Measurements from ENCODE around the gene NEK11.
"Not testable (repeated sequence)": the region's sequence is repeated elsewhere in the genome, so short reads cannot be mapped to it uniquely, and the experiment has no call there.

NEK11 gene

DNA sequence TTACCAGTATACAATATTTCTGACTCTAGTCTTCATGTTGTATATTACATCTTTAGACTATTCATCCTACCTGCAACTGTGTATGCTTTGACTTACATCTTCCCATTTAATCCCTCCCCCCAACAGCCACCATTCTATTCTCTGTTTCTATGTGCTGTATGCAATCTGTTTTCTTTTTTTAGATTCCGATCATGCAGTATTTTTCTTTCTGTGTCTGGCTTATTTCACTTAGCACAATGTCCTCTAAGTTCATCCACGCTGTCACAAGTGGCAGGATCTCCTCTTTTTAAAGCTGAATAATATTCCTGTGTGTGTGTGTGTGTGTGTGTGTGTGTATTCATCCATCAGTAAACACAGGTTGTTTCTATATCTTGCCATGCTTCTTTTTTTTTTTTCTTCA is 288.5 kb downstream of the NEK11 start:
- no peak for DNase-seq

DNA sequence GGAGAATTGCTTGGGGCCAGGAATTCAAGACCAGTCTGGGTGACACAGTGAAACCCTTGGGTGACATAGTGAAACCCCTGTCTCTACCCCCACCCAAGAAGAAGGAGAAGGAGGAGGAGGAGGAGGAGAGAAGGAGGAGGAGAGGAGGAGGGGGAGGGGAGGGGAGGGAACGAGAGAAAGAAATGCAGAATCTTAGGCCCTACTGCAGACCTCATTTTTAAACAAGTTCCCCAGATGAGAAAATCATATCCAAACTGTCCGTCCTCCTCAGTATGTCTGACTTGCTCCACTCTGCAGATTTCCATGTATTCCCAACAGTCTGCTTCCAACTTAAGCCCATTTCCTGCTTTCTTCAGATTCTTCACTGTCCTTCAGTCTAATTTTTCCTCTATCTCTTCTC is 291.0 kb downstream of the NEK11 start:
- DNase-seq = no peak

DNA sequence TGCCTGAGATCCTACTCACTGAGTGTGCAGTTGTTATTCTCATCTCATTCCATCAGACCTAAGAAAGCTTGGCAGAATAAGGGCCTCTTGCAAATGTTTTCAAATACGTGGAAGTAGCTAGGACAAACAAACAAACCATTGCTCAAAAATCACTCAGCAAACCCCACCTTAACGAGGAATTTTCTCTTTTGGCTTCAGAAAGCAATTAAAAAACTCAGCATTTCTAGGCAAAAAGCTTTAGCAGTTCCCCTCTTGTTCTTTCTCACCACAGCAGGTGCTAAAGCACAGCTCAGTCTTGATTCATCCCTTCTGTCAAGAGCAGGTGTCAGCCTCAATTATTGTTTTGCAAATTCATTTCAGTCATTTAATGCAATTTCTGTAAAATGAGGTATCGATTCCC is 296.3 kb downstream of the NEK11 start:
- no peak for DNase-seq

DNA sequence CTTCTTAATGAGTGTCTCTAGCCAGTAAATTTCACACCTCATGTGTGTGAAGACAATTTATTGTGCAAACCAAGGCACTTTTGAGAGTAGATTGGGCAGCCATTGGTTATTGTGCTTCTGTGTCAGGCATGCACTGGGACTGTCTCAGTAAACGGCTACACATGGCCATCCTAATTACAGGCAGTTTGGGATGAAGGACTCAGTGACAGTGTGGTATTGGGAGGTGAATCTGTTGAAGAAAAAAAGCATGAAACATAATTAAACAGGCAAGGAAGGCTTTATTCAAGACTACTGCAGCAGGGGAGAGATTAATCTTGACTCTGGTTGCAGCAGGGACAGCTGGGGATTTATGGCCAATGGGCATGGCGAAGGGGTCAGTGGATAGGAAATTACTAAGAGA is 297.1 kb downstream of the NEK11 start:
- no peak for DNase-seq

DNA sequence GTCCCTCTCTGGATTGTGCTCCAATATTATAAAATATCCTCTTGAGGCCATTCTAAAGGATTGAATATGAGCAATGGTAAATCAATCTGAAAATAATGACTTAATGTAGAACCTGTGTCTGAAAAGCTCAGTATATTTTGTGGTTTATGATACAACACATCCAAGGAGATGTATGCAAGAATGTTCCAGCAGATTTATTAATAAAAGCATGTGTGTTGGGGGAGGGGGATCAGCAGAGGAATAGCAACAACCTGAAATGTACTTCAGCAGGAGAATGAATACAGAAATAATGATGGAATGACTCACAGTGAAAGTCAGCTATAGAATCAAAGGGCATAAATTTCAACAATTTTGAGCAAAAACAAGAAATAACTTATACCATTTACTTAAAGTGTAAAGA is 298.2 kb downstream of the NEK11 start:
- no peak for DNase-seq

DNA sequence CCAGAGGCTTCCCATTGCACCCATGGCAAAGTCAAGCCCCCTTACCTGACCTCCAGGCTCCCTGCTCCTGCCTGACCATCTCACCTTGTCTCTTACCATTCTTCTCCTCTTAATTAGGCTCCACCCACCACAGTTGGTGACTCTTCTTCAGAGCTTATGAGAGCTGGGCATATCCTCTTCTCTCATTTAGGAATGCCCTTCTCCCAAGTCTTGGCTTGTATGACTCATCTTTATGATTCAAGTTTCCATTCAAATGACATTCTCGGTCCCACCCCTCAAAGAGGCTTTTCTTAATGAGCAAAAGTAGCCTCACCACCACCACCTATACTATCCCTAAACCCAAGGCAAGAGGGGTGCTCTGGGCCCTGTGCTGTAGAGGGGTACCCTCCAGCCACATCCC is 299.6 kb downstream of the NEK11 start:
- DNase-seq = no peak

DNA sequence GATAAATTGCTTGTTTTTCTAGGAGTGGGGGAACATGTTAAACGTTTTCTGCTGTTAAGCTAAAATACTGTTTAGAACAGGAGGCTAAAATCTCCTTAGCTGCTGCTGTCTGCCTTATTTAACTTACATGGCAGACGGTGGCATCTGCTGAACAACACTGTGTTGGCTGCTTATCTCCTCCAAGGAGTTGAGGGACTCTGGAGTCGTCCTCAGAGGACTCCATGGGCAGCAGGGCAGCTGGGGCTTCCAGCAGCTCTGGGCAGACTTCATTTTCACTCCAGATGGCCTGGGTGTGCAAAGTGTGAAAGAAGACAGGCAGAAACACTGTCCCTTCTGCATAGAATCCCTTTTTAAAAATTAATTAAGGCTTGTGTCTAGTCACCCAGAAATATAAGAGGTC is 302.0 kb downstream of the NEK11 start:
- no peak for DNase-seq

DNA sequence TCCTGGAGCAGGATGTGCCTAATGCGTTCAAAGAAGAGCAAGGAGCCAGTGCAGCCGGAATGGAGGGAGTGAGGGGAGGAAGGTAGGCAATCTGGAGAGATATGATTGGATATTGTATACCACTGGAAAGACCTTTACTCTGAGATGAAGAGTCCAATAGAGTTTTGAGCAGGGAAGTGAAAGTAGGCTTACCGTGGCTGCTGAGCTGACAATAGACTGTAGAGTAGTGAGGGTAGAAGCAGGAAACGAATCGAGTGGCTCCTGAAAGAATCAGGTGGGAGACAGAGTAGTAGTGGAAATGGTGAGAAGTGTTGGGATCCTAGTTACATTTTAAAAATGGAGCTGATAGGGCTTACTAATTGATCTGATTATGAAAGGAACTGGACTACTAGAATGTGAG is 303.1 kb downstream of the NEK11 start:
- no peak for DNase-seq

DNA sequence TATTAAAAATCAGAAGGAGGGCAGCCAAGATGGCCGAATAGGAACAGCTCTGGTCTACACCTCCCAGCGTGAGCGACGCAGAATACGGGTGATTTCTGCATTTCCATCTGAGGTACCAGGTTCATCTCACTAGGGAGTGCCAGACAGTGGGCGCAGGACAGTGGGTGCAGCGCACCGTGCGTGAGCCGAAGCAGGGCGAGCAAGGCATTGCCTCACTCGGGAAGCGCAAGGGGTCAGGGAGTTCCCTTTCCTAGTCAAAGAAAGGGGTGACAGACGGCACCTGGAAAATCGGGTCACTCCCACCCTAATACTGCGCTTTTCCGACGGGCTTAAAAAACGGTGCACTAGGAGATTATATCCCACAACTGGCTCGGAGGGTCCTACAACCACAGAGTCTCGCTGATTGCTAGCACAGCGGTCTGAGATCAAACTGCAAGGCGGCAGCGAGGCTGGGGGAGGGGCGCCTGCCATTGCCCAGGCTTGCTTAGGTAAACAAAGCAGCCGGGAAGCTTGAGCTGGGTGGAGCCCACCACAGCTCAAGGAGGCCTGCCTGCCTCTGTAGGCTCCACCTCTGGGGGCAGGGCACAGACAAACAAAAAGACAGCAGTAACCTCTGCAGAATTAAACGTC is 304.9 kb downstream of the NEK11 start:
- DNase-seq = not testable (repeated sequence)

DNA sequence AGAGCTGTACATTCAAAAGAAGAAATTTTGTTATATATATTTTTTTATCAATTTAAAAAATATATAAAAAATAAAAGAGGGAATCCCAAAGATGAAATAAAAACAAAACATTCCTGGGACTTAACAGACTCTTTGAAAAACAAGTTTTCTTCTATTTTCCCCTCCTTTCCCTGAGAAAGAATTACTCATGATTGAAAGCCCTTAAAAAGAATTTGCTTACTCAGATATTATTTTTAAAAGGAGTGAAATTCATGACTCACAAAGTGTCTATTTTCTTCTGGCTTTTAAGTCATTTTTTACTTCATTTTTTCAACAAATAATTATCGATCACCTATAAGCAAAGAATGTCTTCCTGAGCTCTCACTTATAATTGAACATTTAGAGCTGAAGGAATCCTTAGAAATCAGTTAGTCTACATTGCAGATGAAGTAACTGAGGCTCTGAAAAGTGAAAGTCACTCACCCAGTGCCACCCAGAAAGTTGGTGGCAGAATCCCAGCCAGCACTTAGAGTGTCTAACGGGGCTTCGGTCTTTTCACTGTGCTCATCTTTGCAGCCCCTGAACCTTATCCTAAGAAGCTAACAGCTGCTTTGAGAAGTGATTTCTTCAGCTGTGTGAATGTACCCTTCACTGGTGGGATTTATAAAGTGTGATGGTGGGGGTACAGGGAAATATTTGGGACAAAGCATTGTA is 312.4 kb downstream of the NEK11 start:
- DNase-seq = no peak

DNA sequence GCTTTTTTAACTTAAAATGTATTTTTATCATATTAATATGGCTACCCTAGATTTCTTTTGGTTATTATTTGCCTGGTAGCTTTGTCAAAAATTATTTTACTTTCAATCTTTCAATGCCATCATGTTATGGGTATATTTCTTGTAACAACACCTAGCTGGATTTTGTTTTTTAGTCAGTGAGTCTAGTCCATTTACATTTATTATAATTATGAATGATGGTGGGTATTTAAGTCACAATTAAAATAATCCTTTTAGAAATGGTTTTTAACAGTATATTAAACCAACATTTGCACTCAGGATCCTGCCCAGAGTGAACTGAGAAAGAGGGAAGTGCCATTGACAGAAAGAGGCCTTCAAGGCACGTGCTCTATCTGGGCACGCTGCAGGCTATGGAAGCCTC is 315.1 kb downstream of the NEK11 start:
- no peak for DNase-seq

DNA sequence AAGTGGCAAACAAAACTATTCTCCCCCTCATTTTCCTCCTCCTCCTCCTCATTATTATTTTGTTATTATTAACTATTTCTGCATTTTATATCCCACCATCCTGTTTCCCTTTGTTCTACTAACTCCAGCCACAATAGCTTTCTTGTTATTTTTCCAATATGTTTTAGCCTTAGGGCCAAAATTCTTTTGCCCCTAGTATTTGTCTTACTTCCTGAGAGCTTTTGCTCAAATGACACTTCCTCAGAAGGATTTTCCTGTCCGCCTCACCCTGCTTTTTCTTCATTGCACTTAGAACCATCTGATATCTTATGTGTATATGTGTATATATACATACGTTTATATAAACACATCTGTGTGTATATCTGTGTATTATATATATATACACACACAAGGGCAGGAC is 322.2 kb downstream of the NEK11 start:
- DNase-seq = no peak

DNA sequence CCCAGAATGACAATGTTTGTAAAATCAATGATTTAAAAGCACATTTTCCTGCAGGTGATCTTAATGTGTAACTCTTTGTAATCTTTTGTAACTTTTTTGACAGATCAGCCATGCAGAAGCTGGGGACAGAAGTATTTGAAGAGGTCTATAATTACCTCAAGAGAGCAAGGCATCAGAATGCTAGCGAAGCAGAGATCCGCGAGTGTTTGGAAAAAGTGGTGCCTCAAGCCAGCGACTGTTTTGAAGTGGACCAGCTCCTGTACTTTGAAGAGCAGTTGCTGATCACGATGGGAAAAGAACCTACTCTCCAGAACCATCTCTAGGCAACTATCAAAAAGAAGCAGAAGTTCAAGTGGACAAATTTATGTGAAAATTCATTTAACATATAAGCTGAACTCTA is 322.8 kb downstream of the NEK11 start:
- no peak for DNase-seq

DNA sequence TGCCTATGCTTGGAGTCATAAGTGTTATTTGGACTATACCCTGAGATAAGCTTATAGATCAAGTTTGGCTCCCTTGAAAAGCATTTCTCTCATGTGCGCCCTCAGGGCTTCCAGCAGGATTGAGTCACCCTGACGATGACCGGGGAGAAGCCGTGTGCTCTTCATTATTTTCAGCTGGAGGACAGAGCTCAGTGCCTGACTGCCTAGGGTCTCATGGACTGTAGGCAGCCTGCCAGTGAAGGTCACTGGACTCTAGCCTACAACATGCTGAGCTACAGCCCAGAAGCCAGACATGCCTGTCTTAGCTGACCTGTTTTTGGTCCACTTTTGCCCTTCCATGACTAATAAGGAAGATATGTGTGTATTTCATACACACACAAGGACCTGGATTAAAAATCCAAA is 323.3 kb downstream of the NEK11 start:
- no peak for DNase-seq

DNA sequence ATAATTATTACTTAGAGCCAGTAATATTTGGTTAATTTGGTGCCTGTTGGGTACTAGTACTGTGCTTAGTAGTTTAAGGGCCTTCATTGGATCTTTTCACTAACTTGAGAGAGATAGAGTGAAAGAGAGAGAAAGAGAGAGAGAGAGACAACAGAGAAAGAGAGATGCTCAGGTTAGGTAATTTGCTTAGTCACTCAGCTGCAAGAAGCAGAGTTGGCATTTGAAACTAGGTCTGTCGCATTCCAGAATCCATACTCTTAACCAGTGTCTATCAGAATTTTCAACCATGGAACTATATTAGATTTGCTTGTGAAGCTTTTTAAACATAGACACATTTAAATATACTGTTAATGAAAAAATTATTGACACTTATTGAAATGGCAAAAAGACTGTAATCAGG is 323.8 kb downstream of the NEK11 start:
- DNase-seq = no peak

DNA sequence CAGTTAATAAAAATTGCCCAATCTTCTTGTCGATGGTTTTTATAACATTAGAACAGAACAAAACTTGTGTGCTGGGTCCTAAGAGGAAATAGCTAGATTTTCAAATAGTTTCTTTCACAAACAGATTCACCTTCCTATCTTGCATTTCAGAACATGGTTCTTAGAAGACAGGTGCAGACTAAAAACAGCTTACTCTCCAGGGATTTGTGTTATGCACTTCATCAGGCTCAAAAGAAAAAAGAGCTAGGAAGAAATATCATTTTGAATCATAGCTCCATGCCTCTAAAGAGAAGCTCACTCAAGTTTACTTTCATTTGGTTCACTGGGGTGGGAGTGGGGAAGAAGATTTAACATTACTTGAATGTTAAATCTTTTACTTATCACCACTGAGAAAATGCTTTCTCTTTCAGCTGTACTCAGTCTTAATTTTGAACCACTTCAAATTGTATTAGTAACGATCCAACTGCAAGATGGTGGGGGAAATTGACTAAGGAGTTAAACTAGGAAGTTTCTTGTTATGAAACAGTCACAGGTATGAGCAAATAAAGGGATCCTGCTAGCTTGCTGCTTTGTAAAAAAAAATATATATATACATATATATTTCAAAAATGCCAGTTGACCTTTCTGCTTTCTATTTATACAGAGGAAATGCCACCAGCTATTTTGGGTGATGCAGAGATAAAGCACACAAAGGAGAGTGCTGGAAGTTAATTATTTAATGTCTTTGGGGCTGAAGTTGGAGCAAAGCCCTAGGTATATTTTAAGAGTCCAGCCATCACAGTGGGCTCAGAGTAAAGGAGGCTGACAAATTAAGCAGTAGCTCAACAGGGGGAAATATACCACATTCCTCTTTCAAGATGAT is 326.6 kb downstream of the NEK11 start:
- no peak for DNase-seq

DNA sequence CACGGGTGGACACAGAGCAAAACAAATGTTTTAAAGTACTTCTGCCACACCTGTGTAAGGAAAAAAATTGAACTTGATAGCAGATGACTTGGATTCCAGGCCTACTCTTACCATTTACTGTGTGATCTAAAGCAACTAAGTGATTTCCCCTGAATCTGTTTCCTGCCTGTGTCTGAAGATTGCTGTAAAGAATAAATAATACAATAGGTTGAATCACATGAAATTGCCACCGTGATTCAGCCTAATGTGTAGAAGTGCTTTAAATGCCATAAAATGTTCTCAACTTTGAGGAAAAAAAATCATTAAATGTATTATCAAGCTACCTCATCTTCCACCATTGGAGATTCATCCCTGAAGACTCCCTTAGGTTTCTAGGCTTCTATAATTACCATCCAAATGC is 327.3 kb downstream of the NEK11 start:
- DNase-seq = no peak

DNA sequence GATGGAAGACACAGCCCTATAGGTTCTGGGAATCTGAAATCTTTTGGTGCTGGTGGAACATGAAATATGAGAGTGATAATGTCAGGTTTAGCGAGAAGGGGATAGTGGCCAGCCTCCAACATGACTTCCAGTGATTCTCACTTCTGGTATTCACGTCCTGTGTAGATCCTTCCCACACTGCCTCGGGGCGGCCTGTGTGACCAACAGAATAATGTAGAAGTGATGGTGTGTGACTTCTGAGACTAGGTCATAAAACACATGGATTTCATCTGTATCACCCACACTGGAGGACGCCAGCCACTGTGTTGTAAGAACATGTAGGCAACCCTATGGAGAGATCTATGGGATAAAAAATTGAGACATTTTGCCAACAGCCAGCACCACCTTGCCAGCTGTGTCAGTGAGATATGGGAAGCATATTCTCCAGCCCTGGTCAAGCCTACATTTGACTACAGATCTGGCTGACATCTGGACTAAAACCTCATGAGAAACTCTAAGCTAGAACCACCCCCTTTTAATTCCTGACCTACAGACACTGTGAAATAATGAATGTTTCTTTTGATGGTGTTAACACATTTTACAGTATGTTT is 329.4 kb downstream of the NEK11 start:
- DNase-seq = no peak

DNA sequence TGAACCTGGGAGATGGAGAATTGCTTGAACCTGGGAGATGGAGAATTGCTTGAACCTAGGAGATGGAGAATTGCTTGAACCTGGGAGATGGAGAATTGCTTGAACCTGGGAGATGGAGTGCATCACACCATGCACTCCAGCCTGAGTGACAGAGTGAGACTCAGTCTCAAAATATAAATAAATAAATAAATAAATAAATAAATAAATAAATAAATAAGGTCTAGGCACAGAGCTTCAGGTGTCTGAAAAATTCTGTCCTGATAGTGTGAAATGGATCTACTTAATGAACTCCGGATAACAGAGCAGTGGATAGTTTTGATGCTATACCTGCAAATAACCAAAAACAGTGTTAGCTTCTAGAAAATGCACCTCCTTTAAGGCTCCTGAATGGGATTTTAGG is 330.6 kb downstream of the NEK11 start:
- DNase-seq = no peak

DNA sequence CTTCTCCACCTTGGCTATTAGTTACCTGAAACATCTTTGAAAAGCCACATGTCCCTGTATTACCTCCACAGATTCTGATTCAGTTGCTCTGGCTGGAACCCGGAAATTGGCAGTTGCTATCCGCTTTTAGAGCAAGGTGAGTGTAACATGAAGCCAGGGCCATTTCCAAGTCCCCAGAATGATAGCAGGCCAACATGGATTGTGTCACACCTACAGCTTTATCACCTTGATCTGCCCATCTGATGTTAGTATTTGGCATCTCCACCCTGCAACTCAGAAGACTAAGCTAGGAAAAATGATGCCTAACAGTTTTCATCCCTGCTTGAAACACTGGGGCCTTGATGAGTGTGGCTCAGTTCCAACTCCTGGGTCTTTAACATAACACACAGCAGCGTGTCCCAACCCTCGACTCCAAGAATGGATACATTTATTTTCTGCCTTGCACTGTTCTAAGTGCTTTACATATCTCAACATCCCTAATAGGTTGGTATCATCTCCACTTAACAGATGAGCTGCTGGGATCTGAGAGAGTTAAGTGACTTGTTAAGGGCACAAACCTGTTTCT is 333.6 kb downstream of the NEK11 start:
- no peak for DNase-seq

DNA sequence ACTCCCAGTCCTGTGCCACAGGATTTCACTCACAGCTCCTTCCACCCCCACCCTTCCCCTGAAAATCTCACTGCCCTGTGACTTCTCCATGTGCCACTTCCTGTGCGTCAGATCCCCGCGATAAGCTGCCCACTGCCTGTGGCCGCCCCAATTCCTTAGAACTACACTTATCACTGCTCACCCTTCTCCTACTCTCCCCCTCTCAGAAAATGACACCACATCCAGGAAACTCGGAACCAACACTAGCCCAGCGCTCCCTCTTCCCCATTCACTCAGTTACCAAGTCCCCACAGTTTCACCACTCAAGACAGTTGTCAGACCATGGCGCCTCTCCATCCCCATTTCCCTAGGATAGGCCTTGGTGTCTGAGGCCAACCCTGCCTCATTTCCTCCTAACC is 334.4 kb downstream of the NEK11 start:
- peak; percentile 40 to 55 for DNase-seq

DNA sequence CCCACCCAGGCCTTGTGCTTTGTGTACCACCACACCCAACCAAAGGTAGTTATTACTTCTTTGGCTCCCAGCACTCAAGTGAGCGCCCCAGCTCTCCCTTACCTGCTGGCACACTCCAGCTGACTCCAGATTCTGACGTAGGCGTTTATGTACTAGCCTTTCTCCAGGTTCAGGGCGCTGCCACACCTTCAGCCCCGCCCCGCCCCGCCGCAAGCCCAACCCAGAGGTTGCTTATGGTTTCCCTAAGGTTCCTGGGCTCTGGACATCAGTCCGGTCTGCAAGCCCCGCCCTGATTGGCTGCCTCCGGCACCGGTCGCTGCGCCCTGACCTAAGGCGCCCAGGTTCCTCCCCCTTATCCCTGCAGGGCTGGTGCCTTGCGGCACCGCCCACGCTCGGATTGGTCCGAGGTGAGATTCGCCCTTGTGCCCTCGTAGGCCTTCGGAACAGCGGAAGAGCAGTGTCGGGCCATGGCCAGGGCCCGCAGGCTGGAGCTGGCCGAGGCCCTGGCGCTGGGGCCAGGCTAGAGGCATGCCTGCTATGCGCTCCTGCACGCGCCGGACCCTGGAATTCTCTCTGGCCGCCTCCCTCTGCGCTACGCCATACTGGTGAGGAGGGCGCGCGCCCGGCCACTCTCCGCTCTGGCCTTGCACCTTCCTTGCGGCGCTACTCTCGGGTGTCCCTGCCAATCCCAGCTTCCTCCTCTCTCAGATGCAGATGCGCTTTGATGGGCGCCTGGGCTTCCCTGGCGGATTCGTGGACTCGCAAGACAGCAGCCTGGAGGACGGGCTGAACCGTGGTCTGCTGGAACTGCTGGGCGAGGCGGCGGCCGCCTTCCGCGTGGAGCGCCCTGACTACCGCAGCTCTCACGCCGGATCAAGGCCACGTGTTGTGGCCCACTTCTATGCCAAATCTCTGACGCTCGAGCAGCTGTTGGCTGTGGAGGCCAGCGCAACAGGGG is 335.1 kb downstream of the NEK11 start:
- peak; percentile 80 to 85 for DNase-seq

All from inflammatory macrophage treated with lipopolysaccharide for 1 hour (primary cell).